ENCODE results near the gene ABCB11.

ABCB11 gene

DNA sequence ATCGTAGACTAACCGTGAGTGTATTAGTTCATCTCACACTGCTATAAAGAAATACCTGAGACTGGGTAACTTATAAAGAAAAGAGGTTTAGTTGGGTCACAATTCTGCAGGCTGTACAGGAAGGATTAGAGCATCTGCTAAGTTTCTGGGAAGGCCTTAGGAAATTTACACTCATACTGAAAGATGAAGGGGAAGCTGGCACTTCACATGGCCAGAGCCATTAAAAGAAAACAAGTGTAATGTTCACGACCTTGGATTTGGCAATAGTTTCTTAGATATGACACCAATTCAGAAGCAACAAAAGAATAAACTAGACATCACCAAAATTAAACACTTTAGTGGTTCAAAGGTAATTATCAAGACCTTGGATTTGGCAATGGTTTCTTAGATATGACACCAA, 23.8 kb downstream of the ABCB11 start:
- no peak for DNase-seq

- DNase-seq = no peak
Measured at GRCh38 chr2:169006665-169007064, 24.5 kb downstream of the ABCB11 start.

GRCh38 chr2:169005994-169006393, 25.1 kb downstream of the ABCB11 start:
- no peak for DNase-seq

DNA sequence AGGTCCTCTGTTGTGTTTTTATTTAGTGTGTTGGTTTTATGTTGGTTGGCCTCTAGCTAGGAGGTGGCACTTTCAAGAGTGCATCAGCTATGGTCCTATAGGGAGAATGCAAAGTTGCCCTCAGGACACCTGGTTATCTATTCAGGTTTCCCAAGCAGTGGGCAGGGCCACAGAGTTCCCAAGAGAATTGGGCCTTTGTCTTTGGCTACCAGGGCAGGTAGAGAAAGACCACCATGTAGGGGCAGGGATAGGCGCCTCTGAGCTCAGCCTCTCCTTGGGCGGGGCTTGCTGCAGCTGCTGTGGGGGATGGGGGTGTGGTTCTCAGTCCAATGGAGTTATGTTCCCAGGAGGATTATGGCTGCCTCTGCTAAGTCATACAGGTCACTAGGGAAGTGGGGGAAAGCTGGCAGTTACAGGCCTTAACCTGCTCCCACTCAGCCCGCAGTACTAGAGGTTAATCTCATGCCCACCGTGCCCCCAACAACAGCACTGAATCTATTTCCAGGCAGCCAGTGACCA, 26.0 kb downstream of the ABCB11 start:
- DNase-seq = no peak

DNA sequence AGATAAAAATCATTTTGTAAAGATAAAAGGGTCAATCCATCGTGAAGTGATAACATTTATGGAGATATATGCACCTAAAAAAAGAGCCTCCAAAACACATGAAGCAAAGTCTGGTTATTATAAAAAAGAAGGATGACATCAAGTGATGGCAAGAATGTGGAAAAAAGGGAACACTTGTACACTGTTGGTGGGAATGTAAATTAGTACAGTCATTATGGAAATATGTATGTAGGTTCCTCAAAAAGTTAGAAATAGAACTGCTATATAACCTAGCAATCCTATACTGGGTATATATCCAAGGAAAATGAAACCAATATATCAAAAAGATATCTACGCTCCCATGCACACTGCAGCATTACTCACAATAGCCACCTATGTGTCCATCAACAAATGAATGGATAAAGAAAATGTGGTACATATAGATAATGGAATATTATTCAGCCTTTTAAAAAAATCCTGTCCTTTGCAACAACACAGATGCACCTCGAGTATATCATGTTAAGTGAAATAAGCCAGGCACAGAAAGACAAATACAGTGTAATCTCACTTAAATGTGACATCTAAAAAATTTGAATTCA, 28.9 kb downstream of the ABCB11 start:
- DNase-seq = no peak

- no peak for DNase-seq
Measured at GRCh38 chr2:169001116-169001815, 29.9 kb downstream of the ABCB11 start.

DNA sequence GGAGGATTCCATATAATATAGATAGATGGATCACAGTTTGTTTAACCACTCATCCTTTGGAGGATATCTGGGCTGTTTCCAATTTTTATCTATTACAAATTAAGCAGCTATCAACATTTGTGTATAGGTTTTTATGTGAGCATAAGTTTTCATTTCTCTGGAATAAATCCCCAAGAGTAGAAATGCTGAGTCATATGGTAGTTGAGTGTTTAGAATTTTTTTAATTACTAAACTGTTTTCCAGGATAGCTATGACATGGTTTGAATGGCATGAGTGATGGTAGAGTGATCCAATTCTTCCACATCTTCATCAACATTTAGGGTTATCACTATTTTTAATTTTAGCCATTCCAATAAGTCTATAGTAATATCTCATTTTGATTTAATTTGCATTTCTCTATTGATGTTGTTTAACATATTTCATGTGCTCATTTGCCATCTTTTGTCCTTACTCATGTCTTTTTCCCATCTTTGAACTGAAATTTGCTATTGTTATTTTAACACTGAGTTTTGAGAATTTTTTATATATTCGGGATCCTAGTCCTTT, 31.4 kb downstream of the ABCB11 start:
- DNase-seq = no peak

- no peak for DNase-seq
Measured at GRCh38 chr2:168998609-168999211, 32.4 kb downstream of the ABCB11 start.

DNA sequence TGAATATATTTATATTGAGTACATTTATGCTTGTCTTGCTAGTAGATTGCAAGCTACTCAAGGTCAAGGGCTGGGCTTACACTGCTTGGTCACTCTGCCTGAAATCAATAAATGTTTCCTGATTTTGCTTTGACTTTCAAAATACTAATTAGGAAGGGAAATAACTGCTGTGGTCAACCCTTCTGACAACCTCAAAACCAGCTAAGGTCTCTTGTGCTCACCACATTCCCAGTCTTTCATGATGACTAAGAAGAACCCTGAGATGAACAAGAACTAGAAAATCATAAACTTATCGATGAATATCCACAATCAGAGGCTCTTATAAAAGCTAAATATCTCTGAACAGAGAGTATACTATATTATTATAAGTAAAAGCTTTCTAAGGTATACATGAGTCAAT, 33.3 kb downstream of the ABCB11 start:
- DNase-seq = no peak

DNA sequence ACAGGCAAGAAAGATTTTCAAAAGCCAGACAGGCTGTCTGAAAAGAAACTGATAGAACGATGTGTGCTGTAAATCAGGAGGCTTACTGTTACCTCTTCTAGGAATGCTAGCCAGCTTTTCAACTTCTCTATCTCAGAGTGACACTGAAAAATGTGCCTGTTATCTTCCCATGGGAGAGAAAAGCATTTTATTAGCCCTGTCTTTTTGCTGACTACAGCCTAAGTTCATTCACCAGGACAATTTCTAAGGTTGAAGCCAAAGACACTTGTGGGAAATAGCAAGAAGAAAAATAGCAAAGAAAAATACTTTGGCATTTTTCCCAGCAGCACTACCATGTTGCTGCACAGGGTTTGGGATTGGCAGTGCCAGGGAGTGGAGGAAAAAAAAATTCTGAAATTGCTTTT, 34.0 kb downstream of the ABCB11 start:
- no peak for DNase-seq

DNA sequence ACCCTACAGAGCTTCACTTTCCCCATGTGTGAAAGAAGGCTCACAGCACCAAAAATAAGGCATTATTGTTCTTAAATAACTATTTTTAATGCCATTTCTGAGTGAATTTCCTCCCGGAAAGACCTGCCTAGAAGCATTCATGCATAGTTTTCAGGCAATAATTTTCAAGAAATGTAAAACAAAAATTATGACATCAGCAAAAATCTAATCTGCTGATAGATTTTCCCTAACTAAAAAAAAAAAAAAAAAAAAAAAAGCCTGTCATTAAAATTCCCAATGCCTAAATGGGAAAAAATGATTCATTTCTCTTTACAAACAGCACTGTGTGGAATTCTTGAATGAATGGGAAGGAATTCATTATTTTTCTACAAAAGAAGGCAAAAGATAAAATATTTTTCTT, 35.4 kb downstream of the ABCB11 start:
- DNase-seq = no peak

- DNase-seq = no peak
Measured at GRCh38 chr2:168993538-168993937, 37.6 kb downstream of the ABCB11 start.

- no peak for DNase-seq
Measured at GRCh38 chr2:168992591-168993349, 38.4 kb downstream of the ABCB11 start.

DNA sequence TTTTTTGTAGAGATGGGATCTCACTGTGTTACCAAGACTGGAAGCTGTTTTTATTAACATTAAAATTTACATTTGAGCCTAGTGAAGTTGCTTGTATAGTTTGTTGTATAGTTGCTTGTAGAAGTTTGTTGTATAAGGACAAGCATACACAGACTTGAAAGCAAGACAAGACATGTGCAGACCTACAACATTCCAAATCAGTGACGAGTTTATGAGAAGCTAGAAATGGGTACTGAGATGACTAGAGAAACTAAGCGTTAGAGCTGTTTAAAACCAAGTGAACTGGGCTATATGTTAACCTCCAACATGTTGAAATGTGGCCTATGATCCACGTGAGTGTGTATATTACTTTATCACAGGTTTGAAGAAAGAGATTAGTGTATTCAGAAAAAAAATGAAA, 39.1 kb downstream of the ABCB11 start:
- DNase-seq = no peak

DNA sequence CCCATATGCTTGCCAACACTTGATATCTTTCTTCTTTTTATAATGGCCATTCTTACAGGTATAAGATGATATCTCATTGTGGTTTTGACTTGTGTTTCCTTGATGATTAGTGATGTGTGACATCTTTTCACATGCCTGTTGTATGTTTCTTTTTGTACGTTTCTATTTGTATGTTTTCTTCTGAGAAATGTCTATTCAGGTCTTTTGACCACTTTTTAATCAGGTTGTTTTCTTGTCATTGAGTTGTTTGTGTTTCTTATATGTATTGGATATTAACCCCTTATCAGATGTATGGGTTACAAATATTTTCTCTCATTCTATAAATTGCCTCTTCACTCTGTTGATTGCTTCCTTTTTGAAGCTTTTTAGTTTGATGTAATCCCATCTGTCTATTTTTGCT, 42.4 kb downstream of the ABCB11 start:
- DNase-seq = no peak

GRCh38 chr2:168986398-168986943, 44.7 kb downstream of the ABCB11 start:
- no peak for DNase-seq

- no peak for DNase-seq
Measured at GRCh38 chr2:168981651-168982050, 49.5 kb downstream of the ABCB11 start.

- no peak for DNase-seq
Measured at GRCh38 chr2:168978461-168978861, 52.7 kb downstream of the ABCB11 start.

- DNase-seq = no peak
Measured at GRCh38 chr2:168977608-168978007, 53.5 kb downstream of the ABCB11 start.

- DNase-seq = no peak
Measured at GRCh38 chr2:168976034-168976654, 55.0 kb downstream of the ABCB11 start.

DNA sequence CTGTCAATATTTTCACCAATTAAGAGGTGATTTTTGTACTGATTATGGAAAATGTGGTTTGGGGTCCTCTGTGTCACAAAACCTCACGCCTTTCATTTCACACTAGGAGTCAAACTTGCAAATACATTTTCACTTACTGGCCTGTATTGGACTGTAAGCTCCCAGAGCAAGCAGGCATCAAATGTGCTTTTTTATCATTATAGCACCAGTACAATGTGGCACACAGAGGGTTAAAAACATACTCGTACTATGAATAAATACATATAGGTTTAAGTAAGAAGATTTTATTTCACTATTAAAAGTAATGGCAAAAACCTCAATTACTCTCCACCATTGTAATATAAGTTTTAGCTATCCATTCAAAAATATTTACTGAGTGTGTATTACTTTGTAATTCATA, 56.7 kb downstream of the ABCB11 start:
- DNase-seq = no peak

GRCh38 chr2:168971261-168971660, 59.9 kb downstream of the ABCB11 start:
- DNase-seq = no peak
